Cerebellar nuclear complex (tissue), 1 donor: ENCODE measurements around the gene YPEL5.

ENCODE experiments used
- DNase-seq, 2 experiments: peaks; one replicate each; lab custom pipeline; 2025; lab: John Stamatoyannopoulos, UW

Gene YPEL5

GRCh38 chr2:30165050-30165520 is 18.3 kb downstream of the YPEL5 start:
- peak in 1 of 2 experiments; percentile 22 for DNase-seq

- no peak for DNase-seq
These were observed 18.8 kb downstream of the YPEL5 start for GRCh38 chr2:30165617-30166016.

- DNase-seq = no peak
These were observed 25.8 kb downstream of the YPEL5 start for GRCh38 chr2:30172627-30173026.

GRCh38 chr2:30177440-30177839 is 30.6 kb downstream of the YPEL5 start:
- DNase-seq = no peak

- DNase-seq = no peak
These were observed 31.1 kb downstream of the YPEL5 start for GRCh38 chr2:30177956-30178355.

- no peak for DNase-seq
These were observed 32.0 kb downstream of the YPEL5 start for GRCh38 chr2:30178618-30179434.

- no peak for DNase-seq
These were observed 32.7 kb downstream of the YPEL5 start for GRCh38 chr2:30179536-30179935.

- DNase-seq = no peak
These were observed 33.4 kb downstream of the YPEL5 start for GRCh38 chr2:30180226-30180625.

- no peak for DNase-seq
These were observed 34.4 kb downstream of the YPEL5 start for GRCh38 chr2:30181176-30181575.

GRCh38 chr2:30184035-30184434 is 37.2 kb downstream of the YPEL5 start:
- no peak for DNase-seq

GRCh38 chr2:30185178-30185577 is 38.4 kb downstream of the YPEL5 start:
- DNase-seq = no peak

- no peak for DNase-seq
These were observed 41.5 kb downstream of the YPEL5 start for GRCh38 chr2:30188292-30188691.

GRCh38 chr2:30190637-30191036 is 43.8 kb downstream of the YPEL5 start:
- no peak for DNase-seq

- no peak for DNase-seq
These were observed 44.3 kb downstream of the YPEL5 start for GRCh38 chr2:30191107-30191506.

GRCh38 chr2:30191819-30192271 is 45.0 kb downstream of the YPEL5 start:
- no peak for DNase-seq

- DNase-seq = no peak
These were observed 45.5 kb downstream of the YPEL5 start for GRCh38 chr2:30192314-30192713.

- no peak for DNase-seq
These were observed 46.4 kb downstream of the YPEL5 start for GRCh38 chr2:30193104-30193681.

- no peak for DNase-seq
These were observed 47.6 kb downstream of the YPEL5 start for GRCh38 chr2:30194421-30194820.

- no peak for DNase-seq
These were observed 48.2 kb downstream of the YPEL5 start for GRCh38 chr2:30195016-30195415.

- DNase-seq = no peak
These were observed 50.9 kb downstream of the YPEL5 start for GRCh38 chr2:30197570-30198192.

GRCh38 chr2:30201990-30202389 is 55.2 kb downstream of the YPEL5 start:
- no peak for DNase-seq

GRCh38 chr2:30203156-30203555 is 56.3 kb downstream of the YPEL5 start:
- DNase-seq = no peak

GRCh38 chr2:30204281-30204680 is 57.5 kb downstream of the YPEL5 start:
- no peak for DNase-seq
